Glomerular endothelial cell (primary cell): ENCODE data around the gene SCAMP1. TPM values are rescaled to one million over a fixed set of nuclear protein-coding genes. Genes with fewer than 3 reads are reported as not detected.
"Not testable (repeated sequence)": the region's sequence is repeated elsewhere in the genome, so short reads cannot be mapped to it uniquely, and the experiment has no call there.

Experiments used
- DNase-seq: peaks from one replicate; pipeline ENCODE4 v3.0.0-alpha.2; 2011; ENCODE audit warnings: low read depth, low spot score; ENCODE audit errors: extremely low read depth
- total RNA-seq: library from RNA; depleted of rRNA; stranded (reverse); fragments of >200 nt; gene quantifications from 2 replicates; pipeline ENCODE4 v1.2.3, GENCODE V29; 2015

SCAMP1 gene, protein sequence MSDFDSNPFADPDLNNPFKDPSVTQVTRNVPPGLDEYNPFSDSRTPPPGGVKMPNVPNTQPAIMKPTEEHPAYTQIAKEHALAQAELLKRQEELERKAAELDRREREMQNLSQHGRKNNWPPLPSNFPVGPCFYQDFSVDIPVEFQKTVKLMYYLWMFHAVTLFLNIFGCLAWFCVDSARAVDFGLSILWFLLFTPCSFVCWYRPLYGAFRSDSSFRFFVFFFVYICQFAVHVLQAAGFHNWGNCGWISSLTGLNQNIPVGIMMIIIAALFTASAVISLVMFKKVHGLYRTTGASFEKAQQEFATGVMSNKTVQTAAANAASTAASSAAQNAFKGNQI
- total RNA-seq = 27.6 and 29.7 TPM in 2 replicates

DNA sequence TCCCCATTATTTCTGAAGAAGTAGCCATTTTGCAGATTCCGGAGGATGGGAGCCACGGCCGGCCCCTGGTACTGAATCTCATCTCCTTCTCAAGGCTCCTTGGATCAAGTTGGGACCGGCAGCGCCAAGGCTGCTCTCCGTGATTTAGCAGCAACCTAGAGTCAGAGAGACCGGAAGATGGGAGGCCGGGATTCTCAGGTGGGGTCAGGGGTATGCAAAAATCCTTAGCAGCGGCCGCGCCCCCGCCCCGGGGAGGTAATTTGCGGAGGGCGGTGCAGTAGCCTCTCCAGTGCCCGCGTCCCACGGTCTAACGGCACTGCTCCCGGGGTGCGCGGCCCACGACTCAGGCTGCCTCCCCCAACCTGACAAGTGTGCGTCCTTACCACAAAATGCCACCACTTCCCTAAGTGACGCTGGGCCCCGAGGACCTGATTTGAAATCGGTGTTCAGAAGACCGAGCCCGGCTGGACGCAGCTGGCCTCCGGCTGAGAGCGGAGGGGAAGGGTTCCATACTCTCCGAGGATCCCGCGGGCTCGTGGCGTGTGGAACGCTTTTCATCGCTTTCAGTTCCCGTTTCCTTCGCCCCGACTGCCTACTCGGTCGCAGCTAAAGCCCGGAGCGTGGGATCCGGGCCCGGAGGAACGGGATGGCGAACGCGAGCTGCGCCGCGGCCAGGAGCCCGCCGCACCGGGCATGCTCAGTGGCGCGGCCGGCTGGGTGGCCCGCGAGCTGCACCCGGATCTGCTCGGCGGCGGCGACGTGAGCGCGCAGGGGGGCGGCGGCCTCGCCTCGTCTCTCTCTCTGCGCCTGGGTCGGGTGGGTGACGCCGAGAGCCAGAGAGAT lies at the start of gene SCAMP1:
Gene SCAMP1, plus strand, starts transcription at position 787 of the 843 bp plus-strand sequence. Its CDS starts 55 bp downstream, at position 842.
- peak; percentile 33 for DNase-seq

DNA sequence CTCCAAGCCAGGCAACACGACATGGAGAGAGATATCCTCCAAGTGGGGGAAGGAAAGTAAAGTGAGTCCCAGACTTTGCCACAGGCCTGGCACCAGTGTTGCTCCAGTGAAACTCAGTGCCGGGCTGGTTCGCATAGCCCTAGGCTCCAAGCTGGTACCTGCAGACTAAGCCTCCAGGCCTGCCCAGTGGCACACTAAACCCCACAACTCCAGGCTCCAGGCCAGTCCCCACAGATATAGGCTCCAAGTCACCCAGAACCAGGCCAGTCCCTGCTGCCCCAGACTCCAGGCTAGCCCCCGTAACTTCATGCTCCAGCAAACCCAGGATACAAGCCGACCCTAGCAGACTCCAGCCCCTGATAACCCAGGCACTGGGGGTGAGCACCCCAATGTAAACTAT lies 42.9 kb upstream of the SCAMP1 start:
- no peak for DNase-seq

DNA sequence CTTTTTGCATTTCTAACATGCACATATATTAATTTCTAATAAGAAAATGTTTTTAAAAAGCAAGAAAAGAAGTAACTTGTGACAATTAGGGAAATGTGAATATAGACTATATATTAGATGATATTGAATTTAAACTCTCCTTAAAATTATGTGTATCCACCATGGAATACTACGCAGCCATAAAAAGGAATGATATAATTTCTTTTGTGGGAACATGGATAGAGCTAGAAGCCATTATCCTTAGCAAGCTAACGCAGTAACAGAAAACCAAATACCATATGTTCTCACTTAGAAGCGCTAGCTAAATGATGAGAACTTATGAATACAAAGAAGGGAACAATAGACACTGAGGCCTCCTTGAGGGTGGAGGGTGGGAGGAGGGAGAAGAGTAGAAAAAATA lies 42.1 kb upstream of the SCAMP1 start:
- DNase-seq = no peak

DNA sequence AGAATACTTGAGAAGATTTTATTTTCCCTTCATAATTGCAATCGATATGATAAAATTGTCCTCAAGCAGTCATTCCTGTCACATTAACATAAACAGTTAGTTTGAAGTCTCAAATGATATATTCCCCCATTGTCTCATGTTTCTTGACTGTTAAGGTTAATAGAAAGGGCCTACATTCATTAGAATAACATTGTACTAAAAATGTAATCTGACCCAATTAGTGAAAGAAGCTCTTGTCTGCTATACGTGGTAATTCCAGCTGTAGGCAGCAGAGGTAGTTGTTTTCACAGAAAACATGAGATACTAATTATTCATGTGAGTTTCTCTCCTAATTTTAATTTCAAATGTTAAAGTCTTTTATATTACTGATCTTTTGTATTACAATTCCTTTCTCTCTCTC lies 40.0 kb upstream of the SCAMP1 start:
- DNase-seq = peak; percentile 16

DNA sequence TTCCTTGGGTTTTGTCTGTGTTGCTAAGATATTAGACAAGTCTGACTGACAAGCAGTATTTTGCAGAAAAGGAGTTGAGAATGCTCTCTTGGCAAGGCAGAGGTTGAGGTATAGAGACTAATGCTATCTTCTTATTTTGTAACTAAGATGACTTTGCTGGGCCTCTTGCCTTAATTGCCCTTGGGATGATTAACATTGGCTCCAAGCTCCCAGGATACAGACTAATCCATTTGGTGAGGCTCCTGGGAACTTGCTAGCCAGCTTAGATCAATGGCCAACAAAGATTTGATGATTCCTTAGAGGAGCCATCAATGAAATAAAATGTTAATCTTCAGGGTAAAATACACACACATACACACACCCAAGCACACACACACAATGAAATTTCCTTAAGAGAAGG lies 37.2 kb upstream of the SCAMP1 start:
- no peak for DNase-seq

DNA sequence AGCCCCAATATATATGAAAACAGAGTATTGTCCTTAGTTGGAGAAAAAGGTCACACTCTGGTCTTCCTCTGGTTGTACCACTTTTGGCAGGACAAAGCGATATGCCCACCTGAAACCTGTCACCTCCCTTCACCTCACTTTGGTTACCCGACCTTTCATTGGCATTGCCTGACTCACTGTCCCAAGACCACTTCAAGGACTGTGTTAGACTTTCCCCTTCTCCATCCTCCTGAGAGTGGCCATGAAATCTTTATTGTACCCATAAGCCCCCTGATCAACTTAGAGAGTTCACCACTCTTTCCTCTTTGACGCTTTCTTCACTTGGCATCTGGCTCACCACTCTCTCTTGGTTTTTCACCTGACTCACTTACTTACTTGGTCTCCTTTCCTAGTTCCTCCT lies 33.5 kb upstream of the SCAMP1 start:
- DNase-seq = no peak

DNA sequence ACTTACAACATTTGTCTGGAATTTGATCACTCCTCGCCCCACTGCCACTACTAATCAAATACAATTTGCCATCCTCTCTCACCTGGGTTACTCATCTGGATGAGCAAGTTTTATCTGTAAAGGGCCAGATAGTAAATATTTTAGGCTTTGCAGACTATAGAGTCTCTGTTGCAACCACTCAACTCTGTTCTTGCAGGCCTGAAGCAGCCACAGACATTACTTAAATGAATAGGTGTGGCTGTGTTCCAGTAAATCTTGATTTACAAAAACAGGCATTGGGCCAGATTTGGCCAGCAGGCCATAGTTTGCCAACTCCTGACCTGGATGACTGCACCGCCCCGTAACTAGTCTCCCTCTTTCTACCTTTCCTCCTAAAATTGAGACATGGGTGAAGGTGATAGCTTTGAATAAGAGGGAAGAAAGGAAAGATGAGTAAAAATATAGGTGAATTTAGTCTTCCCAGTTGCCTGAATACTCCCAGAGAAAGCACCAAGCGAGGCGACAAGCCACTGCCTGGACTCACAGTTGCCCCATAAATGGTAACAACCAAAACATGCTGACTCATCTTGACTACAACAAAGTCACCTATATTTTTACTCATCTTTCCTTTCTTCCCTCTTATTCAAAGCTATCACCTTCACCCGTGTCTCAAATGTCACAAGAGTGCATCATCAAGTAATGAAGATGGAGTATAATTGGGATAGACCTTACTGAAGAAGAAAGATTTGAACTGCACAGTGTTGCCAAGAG lies 32.5 kb upstream of the SCAMP1 start:
- DNase-seq = no peak

DNA sequence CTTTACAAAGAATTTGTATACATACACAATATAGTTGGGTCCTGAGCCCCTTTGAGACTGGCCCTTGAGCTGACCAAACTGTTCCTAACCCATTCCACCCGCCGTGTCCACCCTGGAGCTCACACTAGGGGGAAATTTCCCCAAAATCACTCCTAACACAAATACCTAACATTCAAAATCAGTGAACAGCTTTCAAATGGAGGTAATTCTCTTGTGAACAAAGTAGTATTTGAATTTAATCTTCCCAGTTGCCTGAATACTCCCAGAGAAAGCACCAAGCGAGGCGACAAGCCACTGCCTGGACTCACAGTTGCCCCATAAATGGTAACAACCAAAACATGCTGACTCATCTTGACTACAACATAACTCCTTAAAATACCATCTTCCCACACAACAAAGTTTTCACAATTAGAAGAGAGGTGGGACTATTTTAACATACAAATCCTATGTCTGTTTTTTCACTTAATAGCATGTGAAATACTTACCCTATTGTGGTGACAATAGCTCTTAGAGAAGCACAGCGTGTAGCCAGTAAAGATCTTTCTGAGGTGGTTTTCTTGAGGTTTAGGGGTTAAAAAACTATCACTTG lies 31.7 kb upstream of the SCAMP1 start:
- no peak for DNase-seq

DNA sequence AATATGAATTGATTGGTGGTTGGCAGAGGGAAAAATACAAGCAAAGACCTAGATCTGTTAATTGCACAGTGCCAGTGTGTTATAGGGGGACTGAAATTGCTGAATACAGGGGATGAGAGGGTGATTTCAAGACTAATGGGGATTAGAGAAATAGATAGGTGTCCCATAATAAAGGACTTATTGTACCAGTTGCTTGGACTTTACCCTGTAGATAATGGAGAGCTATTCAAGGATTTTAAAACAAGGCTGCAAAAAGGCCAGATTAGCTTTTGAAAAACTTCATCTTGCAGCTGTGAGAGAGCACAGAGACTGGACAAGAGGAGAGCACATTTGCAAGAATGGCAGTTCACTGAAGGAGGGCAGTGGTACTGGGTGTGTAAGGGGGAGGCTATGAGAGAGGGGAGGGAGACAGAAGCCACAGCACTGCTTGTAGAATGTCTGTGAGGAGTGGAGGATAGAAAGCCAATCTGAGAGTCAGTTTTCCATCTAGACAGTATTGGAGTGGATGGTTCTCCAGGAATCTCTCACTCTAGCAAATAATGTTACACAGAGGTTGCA lies 28.8 kb upstream of the SCAMP1 start:
- no peak for DNase-seq

DNA sequence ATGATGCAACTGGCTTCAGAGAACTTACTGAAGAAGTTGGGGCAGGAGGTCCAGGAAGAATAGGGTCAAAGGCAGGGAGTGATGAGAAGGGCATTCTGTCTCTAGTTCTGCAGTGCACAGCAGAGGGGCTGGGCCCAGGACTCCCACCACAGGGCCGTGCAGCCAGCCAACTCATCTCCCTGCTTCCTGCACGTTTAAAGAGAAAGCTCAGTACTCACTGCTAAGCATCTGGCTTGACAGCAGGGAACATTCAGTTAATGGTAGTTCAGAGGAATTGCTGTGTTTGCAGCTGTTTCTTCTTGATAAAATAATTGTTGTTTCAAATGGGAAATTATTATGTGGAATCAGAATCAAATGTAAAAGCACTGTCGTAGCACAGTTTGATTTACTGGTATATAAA lies 25.6 kb upstream of the SCAMP1 start:
- no peak for DNase-seq

DNA sequence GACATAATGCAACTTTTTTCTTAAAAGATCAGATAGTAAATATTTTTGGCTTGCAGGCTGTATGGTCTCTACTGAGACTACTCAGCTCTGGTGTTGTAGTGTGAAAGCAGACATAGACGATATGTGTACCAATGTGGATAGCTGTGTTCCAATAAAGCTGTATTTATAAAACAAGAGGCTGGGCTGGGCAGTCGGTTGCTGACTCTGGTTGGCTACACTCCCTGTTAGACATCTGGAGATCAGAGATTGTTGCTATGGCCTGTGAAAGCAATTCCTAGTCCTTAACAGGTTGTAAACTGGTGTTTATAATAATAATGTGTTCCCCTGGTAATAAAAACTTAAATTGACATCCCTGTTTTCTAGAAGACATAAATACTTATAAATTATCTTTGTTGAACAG lies 24.4 kb upstream of the SCAMP1 start:
- no peak for DNase-seq

DNA sequence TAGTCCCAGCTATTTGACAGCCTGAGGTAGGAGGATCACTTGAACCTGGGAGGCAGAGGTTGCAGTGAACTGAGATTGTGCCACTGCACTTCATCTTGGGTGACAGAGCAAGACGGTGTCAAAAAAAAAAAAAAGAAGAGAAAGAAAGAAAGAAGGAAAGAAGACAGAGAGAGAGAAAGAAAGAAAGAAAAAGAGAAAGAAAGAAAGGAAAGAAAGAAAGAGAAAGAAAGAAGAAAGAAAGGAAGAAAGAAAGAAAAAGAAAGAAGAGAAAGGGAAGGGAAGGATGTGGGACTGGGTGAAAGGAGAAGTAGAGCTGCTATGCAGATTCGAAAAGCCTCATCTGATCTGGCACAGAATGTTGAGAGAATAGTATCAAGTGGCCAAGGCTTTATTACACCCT lies 23.7 kb upstream of the SCAMP1 start:
- no peak for DNase-seq

DNA sequence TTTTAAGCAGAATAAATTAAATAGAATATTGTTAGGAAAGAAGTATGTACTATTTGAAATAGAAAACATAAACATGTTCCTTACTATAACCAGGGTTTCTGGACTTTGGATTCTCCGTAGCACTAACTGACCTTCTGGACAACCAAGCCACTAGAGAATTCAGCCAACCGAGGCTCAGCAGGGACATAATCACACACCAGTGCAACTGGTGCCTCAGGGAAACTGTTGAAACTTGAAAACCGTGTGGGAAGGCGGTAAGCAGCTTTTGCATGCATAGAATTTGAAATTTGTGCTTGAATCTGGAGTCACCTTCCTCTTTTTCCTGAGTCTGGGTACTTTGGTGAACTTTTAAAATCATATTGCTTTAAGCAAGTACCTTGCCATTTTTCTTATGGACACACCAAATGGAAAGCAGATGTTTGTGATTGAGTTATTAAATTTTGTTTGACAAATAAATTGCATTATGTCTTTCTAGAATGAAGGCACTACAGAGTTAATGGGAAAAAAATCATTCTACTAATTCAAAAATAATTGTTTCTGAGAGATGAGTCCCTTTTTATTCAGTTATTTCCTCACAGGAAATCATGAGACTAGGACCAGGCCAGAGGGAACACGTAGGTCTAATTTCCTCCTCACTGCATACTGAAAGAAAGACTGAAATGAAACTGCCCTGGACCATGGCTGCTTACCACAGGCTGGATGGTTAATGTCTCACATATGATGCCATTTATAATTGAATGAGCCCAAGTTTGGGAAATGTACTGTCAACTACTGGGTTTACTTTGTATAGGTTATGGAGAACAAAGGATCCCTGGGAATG lies 20.6 kb upstream of the SCAMP1 start:
- no peak for DNase-seq

DNA sequence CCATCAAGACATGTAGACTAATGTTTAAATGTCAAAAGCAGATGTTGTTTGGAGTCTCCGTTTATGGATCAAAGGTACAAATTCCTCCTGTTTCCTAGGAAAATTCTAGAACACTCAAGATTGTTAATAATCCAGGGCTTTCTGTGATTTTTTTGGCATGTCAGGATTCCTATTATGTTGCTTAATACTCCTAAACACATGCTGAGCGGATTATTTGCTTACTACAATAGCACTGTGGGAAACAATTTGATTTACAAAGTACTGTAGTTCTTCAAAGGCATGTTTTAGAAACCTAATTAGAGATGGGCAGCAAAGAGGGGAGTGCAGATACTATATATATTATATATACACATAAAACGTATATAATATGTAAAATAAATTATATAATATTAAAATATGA lies 19.0 kb upstream of the SCAMP1 start:
- no peak for DNase-seq

DNA sequence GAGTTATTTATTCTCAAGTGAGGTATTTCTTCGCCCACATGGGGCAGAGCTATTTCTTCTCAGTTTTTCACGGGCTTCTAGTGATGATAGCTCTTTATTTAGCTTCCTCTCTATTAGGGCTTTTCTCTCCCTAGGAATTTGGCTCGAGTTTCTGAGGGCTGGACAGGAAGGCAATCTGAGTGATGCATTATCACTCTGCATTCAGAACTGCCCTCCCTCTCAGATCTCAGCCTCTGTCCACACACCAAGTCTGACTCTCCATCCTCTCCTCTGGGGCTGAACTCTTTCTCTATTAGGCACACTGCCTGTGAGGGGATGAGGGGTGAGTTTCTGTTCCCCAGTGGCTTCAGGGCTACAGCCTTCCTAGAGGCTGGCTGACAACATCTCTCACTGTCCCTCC lies 14.9 kb upstream of the SCAMP1 start:
- DNase-seq = no peak

DNA sequence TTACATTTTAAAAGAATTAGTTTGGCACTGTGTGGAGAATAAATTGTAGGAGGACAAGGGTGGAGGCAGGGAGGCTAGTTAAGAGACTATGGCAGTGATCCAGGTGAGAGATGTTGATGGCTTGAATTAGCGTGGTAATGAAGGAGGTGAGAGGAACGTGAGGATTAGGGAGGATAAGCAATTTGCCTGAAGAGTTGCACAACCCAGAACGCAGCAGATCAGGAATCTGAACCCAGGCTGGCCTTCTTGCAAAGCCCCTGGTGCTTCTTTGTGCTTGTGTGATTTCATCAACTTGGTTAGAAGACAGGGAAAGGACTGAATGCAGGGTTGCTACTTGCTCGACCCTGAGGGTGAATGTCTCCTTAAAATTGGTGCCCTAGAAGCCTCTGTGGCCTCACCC lies 6.9 kb upstream of the SCAMP1 start:
- DNase-seq = no peak

DNA sequence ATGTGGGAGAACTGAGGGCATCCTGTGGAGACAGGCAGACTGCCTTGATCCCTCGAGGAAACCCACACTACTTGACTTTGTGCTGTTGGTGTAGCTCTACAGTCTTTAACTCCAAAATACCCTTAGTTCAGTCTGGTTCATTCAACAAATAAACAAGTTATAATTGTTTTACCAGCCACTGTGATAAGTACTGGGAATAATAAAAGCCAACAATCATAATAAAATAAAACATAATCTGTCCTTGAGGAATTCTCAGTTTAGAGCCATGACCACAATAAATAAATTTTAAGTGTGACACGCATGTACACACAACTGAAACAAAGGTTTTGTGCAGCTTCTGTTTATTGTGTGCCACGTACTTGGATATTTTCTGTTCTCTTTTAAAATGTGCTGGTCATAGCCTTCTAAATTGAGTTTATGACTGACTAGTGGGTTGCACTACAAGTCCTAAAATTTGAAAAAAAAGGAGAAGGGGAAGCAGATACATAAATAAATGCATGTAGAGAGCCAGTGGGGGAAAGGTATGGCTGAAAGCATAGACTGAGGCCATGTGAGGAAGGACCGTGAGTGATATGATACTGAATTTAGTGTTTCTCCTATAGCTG lies 6.2 kb upstream of the SCAMP1 start:
- no peak for DNase-seq

DNA sequence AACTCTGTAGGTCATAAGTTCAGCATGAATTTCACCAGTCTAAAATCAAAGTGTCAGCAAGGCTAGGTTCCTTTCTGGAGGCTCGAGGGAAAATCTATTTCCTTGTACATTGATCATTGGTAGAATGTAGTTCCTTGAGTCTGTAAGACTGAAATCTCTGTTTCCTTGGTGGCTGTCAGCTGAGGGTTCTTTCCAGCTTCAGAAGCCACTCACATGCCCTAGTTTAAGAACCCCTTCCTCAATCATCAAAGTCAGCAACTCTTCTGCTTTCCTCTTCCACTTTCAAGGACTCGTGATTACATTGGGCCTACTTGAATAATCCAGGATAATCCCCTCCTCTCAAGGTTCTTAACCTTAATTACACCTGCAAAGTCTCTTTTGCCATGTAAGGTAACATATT lies 4.9 kb upstream of the SCAMP1 start:
- no peak for DNase-seq

DNA sequence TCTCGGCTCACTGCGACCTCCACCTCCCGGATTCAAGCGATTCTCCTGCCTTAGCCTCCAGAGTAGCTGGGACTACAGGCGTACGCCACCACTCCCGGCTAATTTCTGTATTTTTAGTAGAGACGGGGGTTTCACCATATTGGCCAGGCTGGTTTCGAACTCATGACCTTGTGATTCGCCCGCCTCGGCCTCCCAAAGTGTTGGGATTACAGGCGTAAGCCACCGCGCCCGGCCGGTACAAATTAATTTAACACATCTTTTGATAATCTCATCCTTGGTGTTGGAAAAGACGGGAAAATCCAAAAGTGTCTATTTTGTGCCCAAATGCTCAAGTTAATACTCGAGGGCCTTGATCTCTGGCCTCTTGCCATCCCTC lies 974 bp upstream of the SCAMP1 start:
- DNase-seq = not testable (repeated sequence)

DNA sequence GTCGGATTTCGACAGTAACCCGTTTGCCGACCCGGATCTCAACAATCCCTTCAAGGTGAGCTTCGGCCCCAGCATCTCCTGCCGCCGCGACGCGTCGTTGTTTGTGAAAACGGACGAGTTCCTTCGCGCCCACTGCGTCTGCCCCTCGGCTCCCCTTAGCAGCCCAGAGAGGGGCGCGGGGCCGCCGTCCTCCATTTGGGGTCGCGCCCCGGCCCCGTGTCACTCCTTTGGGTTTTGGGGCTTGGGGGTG lies 182 bp downstream of the SCAMP1 start:
- no peak for DNase-seq
